ENCODE data around the gene LRRK1.

- no peak for TF ChIP-seq CTCF (conservative IDR thresholded peaks at IDR 0.05)
- no peak for TF ChIP-seq ZFX (IDR thresholded peaks at IDR 0.05)
Observed at GRCh38 chr15:100880897-100881242, 38.3 kb upstream of the LRRK1 start.

Data from C4-2B (cell line).